SK-N-SH (cell line): ENCODE results near the gene GTF2H2C_2.
"Not testable (repeated sequence)": the region's sequence is repeated elsewhere in the genome, so short reads cannot be mapped to it uniquely, and the experiment has no call there.

Experiments
- CTCF ChIA-PET: fragments of 300-600, 350-600 bp; formaldehyde crosslinking; extraction: SDS; loops from one replicate; lab custom pipeline; 2021; lab: Yijun Ruan, JAX
- POLR2A ChIA-PET: fragments of 350-600 bp; sonication (Branson Sonifier 250); formaldehyde crosslinking; extraction: SDS; loops from one replicate; lab custom pipeline; 2020; ENCODE audit warnings: antibody characterized with exemption, inconsistent platforms; lab: Yijun Ruan, JAX
- DNase-seq: peaks from one replicate; pipeline ENCODE4 v3.0.0; 2012
- H2AFZ ChIP-seq: fragments of 200-600 bp; sonication (generic); 2 replicates; pipeline ENCODE4 v1.8.1; 2016; ENCODE audit warnings: antibody characterized with exemption, mild to moderate bottlenecking, low read depth
- H3F3A ChIP-seq: fragments of 200-600 bp; sonication (generic); replicated peaks from 2 replicates; pipeline ENCODE3; 2016; ENCODE audit warnings: antibody characterized with exemption, mild to moderate bottlenecking; ENCODE audit not compliant: insufficient read depth
- H3K27ac ChIP-seq, 2 experiments: fragments of 200-500 bp in 1 of 2; fragments of 200-600 bp in 1 of 2; sonication (Bioruptor generic) in 1 of 2; sonication (generic), shearing (Covaris generic) in 1 of 2; 2 replicates each; pipeline versions ENCODE4 v1.5.1 to v1.6.1; 2014 to 2016; ENCODE audit warnings: low read depth in 2 of 2, inconsistent platforms in 1 of 2, low read length in 1 of 2, mild to moderate bottlenecking in 1 of 2, mixed read lengths in 1 of 2
- H3K27me3 ChIP-seq: fragments of 200-600 bp; sonication (generic), shearing (Covaris generic); 2 replicates; pipeline ENCODE4 v1.6.1; 2016; ENCODE audit warnings: mixed run types; ENCODE audit not compliant: insufficient read depth
- H3K36me3 ChIP-seq, 2 experiments: fragments of 200-500 bp in 1 of 2; fragments of 200-600 bp in 1 of 2; sonication (Bioruptor generic) in 1 of 2; sonication (generic) in 1 of 2; replicated peaks in 1 of 2; 2 replicates each; pipeline versions ENCODE3 to v1.5.1; 2014 to 2016; ENCODE audit warnings: low read length in 1 of 2, mild to moderate bottlenecking in 1 of 2; ENCODE audit not compliant: insufficient read depth in 2 of 2, control insufficient read depth in 1 of 2
- H3K4me1 ChIP-seq, 2 experiments: fragments of 200-500 bp in 1 of 2; fragments of 200-600 bp in 1 of 2; sonication (Bioruptor generic) in 1 of 2; sonication (generic), shearing (Covaris generic) in 1 of 2; 2 replicates each; pipeline versions ENCODE4 v1.5.1 to v1.6.1; 2014 to 2016; ENCODE audit warnings: low read depth in 1 of 2, low read length in 1 of 2, mixed run types in 1 of 2; ENCODE audit not compliant: insufficient read depth in 2 of 2, control insufficient read depth in 1 of 2
- H3K4me2 ChIP-seq: fragments of 200-600 bp; sonication (generic), shearing (Covaris generic); 2 replicates; pipeline ENCODE4 v1.6.1; 2017; ENCODE audit warnings: mixed run types
- H3K4me3 ChIP-seq, 2 experiments: fragments of 200-500 bp in 1 of 2; fragments of 200-600 bp in 1 of 2; sonication (Bioruptor generic) in 1 of 2; sonication (generic), shearing (Covaris generic) in 1 of 2; 2 replicates each; pipeline versions ENCODE4 v1.5.1 to v1.8.1; 2014 to 2016; ENCODE audit warnings: low read depth in 2 of 2, inconsistent platforms in 1 of 2, low read length in 1 of 2, mild to moderate bottlenecking in 1 of 2, mixed read lengths in 1 of 2, moderate library complexity in 1 of 2
- H3K79me2 ChIP-seq: fragments of 200-600 bp; sonication (generic); 2 replicates; pipeline ENCODE4 v1.8.1; 2017; ENCODE audit warnings: mild to moderate bottlenecking; ENCODE audit not compliant: insufficient read depth
- H3K9ac ChIP-seq: fragments of 200-600 bp; sonication (generic); 2 replicates; pipeline ENCODE4 v1.6.1; 2017; ENCODE audit warnings: mixed run types
- H3K9me2 ChIP-seq: fragments of 200-600 bp; sonication (generic); 2 replicates; pipeline ENCODE4 v1.6.1; 2017; ENCODE audit warnings: mixed run types
- H3K9me3 ChIP-seq: fragments of 200-600 bp; sonication (generic); 2 replicates; pipeline ENCODE4 v1.6.1; 2017; ENCODE audit warnings: mixed run types, mild to moderate bottlenecking, moderate library complexity
- H4K20me1 ChIP-seq: fragments of 200-600 bp; sonication (generic); 2 replicates; pipeline ENCODE4 v1.6.1; 2017; ENCODE audit warnings: mild to moderate bottlenecking, mixed run types; ENCODE audit not compliant: insufficient read depth
- ELF1 ChIP-seq: IDR thresholded peaks from 2 replicates; pipeline ENCODE4 v1.4.0; 2012
- GABPA ChIP-seq: IDR thresholded peaks from 2 replicates; pipeline ENCODE4 v1.4.0; 2012; ENCODE audit warnings: low read depth, mild to moderate bottlenecking
- WGBS: methylation state at CpG from one replicate; pipeline ENCODE4 v1.1.6; 2017; ENCODE audit warnings: low lambda C conversion rate; 5-methylcytosine and 5-hydroxymethylcytosine counted together

Gene GTF2H2C_2

DNA sequence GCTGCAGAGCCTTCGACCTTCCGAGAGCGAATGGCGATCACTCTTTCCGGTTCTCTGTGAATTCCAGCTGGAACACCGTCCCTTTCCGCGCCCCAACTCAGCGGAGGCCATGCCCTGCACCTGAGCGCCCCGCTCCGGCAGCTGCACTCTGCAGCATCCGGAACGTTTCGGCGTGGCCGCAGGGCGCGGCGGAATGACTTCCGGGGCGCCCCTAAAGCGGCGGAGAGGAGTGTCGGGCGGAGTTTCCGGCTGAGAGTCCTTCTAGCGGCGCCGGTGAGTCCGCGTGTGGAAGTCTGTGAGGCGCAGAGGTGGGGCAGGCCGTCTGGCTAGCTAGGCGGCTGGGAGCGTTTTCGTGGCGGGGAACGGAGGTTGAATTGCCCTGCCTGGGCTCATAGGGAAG is at the start of gene GTF2H2C_2:
Gene GTF2H2C_2 (plus strand): TSS at position 252 of the 400 bp plus-strand sequence.
- no CpG with 5 or more reads among the region's 39 CpGs for WGBS
- POLR2A ChIA-PET, CTCF ChIA-PET: not testable (repeated sequence)

DNA sequence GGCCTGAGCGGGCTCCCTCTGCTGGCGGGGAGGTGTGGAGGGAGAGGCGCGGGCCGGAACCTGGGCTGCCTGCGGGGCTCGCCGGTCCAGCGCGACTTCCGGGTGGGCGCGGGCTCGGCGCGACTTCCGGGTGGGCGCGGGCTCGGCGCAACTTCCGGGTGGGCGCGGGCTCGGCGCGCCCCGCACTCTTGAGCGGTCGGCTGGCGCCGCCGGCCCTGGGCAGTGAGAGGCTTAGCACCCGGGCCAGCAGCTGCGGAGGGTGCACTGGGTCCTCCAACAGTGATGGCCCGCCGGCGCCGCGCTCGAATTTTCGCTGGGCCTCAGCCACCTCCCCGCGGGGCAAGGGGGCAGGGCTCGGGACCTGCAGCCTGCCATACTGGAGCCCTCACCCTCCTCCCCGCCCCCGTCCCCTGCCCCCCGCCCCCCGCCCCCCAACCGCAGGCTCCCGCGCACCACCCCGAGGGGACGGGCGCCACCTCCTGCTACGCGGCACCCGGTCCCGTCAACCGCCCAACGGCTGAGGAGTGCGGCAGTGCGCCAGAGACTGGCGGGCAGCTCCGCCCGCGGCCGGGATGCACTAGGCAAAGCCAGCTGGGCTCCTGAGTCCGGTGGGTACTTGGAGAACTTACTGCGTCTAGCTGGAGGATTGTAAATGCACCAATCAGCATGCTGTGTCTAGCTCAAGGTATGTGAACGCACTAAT is 14.0 kb upstream of the GTF2H2C_2 start:
- TF ChIP-seq ELF1 = peak; percentile 47
- TF ChIP-seq GABPA = peak; percentile 65
- H3F3A ChIP-seq, CTCF ChIA-PET, H3K9me2 ChIP-seq, H3K36me3 ChIP-seq, H3K27me3 ChIP-seq, H3K4me1 ChIP-seq, H2AFZ ChIP-seq, POLR2A ChIA-PET, H4K20me1 ChIP-seq, H3K79me2 ChIP-seq, H3K4me2 ChIP-seq, H3K9me3 ChIP-seq, DNase-seq: not testable (repeated sequence)
- Histone ChIP-seq H3K4me3 (peak overlapping the region in 1 of 2 experiments; percentile 50; a peak in 2 of 4 replicates), H3K27ac (peak overlapping the region in 1 of 2 experiments; percentile 67; a peak in 1 of 4 replicates), H3K9ac (peak overlapping the region; percentile 56; the same call in 1 of the 2 replicates)
- 0% methylated on average over 2 of the region's 71 CpGs for WGBS

More for the DNA sequence above, at the start of gene GTF2H2C_2:
- not testable (repeated sequence) for H3K4me2 ChIP-seq, H3K27me3 ChIP-seq, H4K20me1 ChIP-seq, H3K4me1 ChIP-seq, H3K27ac ChIP-seq, H3K79me2 ChIP-seq, H3K36me3 ChIP-seq, H3K9ac ChIP-seq, DNase-seq, H3K4me3 ChIP-seq, H3K9me2 ChIP-seq, H3K9me3 ChIP-seq, H2AFZ ChIP-seq, H3F3A ChIP-seq

DNA sequence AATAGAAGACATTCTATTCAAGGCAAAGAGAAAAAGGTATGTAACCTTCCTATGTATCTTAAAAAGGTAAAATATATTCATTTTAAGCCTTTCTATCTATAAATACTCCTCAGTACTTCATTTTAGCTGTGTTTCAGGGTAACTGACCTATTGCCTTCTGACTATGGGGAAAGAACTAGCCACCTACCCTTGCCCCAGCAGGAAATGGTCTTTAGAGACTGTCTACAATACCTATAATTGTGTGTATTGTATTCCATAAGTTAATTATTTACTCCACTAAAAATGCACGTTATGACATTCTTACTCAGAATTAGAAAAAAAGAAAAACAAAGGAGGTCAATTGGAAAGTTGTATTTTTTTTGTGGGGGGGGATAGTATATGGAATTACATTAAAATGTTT is 6.2 kb downstream of the GTF2H2C_2 start:
- CTCF ChIA-PET, H3K27me3 ChIP-seq, H2AFZ ChIP-seq, H3K9me2 ChIP-seq, H3K4me2 ChIP-seq, H3K36me3 ChIP-seq, H3K9ac ChIP-seq, H3K9me3 ChIP-seq, H3K79me2 ChIP-seq, H3K4me1 ChIP-seq, DNase-seq, POLR2A ChIA-PET, H3F3A ChIP-seq, H4K20me1 ChIP-seq, H3K27ac ChIP-seq, H3K4me3 ChIP-seq: not testable (repeated sequence)
- WGBS = no CpG with 5 or more reads among the region's 1 CpG

DNA sequence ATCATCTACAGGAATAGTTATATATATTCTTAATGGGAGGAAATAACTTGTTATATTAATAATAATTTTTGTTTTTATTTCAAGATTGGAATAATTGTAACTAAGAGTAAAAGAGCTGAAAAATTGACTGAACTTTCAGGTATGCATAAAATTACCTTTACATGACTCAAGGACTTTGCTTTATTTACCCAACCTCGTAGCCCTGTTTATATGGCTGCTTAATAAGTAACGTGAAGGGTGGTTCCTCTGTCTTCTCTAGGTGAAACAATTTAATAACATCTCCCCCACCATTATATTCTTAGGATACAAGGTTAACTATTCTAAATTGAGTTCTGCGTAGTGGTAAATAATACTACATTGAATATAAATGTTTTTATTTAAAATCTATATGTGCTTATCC is 8.0 kb downstream of the GTF2H2C_2 start:
- H3K9ac ChIP-seq, CTCF ChIA-PET, POLR2A ChIA-PET, H3K27me3 ChIP-seq, H4K20me1 ChIP-seq, H3K9me2 ChIP-seq, H3K27ac ChIP-seq, H3K79me2 ChIP-seq, H3K4me3 ChIP-seq, H2AFZ ChIP-seq, DNase-seq, H3K4me1 ChIP-seq, H3K9me3 ChIP-seq, H3K36me3 ChIP-seq, H3F3A ChIP-seq, H3K4me2 ChIP-seq: not testable (repeated sequence)
- no CpG with 5 or more reads among the region's 3 CpGs for WGBS

DNA sequence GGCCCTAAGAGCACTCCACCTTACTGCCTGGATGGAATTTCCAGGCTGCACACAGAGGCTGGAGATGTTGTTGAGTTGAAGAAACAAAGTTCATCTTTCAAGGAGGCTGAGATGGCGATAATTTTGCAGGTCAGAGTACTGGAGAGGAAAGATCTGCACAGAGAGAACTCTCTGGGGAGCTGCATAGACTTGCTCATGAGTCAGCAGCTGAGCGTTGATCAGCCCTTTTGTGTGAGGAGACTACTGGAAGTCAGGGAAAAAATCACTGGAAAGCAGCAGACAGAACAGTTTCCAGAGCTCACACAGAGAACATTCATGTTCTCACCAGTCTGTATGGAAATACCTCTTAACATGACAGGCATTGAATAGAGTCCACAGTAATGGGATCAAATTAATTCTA is 23.4 kb downstream of the GTF2H2C_2 start:
- H3K4me1 ChIP-seq, CTCF ChIA-PET, H3K9me2 ChIP-seq, H3K4me3 ChIP-seq, H3K27ac ChIP-seq, H3K79me2 ChIP-seq, H3F3A ChIP-seq, H3K36me3 ChIP-seq, H3K9ac ChIP-seq, DNase-seq, H4K20me1 ChIP-seq, H3K9me3 ChIP-seq, POLR2A ChIA-PET, H3K27me3 ChIP-seq, H3K4me2 ChIP-seq, H2AFZ ChIP-seq: not testable (repeated sequence)
- no CpG with 5 or more reads among the region's 2 CpGs for WGBS

DNA sequence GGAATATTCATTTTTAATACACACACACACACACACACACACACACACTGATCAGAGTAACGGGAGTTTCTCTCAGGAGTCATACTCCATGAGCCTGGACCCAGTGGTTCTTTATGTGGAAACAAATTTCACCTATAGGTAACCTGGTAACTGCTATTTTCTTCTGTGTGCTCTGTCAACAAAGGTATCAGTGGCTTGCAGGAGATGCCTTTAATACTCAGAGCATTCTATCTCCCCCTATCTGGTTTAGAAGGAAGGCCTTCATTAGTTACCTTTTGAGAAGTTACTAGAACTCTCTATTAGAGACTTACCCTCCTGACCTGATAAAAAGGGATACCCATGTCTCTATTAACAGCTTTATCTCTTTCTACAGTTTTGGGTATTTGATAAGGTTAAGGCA is 34.4 kb downstream of the GTF2H2C_2 start:
- CTCF ChIA-PET = not testable (repeated sequence)

More for the DNA sequence above, 34.4 kb downstream of the GTF2H2C_2 start:
- H3K27me3 ChIP-seq, H3K36me3 ChIP-seq, H3K79me2 ChIP-seq, H3K27ac ChIP-seq, H3F3A ChIP-seq, H3K4me2 ChIP-seq, POLR2A ChIA-PET, H4K20me1 ChIP-seq, H3K4me1 ChIP-seq, DNase-seq, H3K9me3 ChIP-seq, H3K4me3 ChIP-seq, H2AFZ ChIP-seq, H3K9me2 ChIP-seq, H3K9ac ChIP-seq: not testable (repeated sequence)
- WGBS = no CpG with 5 or more reads among the region's 1 CpG
